HG02884 (cell line): ENCODE results near the gene PRDM1.
A peak's percentile ranks its signal among the peaks of the same experiment; 100 is the strongest.

ENCODE experiments used
- ATAC-seq: cut with Tn5 transposase; IDR thresholded peaks from one replicate; pipeline ENCODE4 v1.9.1; 2021; ENCODE audit warnings: mild to moderate bottlenecking, moderate library complexity; ENCODE audit not compliant: unreplicated experiment

The PRDM1 gene

GRCh38 chr6:106069478-106069877 is 16.7 kb upstream of the PRDM1 start:
- ATAC-seq = no peak

- no peak for ATAC-seq
These were observed 15.5 kb upstream of the PRDM1 start for GRCh38 chr6:106070636-106071035.

GRCh38 chr6:106072501-106073090 is 13.5 kb upstream of the PRDM1 start:
- ATAC-seq = no peak

GRCh38 chr6:106074146-106074545 is 12.0 kb upstream of the PRDM1 start:
- no peak for ATAC-seq

GRCh38 chr6:106076139-106076538 is 10.0 kb upstream of the PRDM1 start:
- no peak for ATAC-seq

GRCh38 chr6:106077170-106077569 is 9.0 kb upstream of the PRDM1 start:
- no peak for ATAC-seq

- no peak for ATAC-seq
These were observed 8.3 kb upstream of the PRDM1 start for GRCh38 chr6:106077881-106078280.

GRCh38 chr6:106079961-106080762 is 6.0 kb upstream of the PRDM1 start:
- no peak for ATAC-seq

- no peak for ATAC-seq
These were observed 5.4 kb upstream of the PRDM1 start for GRCh38 chr6:106080763-106081095.

- no peak for ATAC-seq
These were observed 4.4 kb upstream of the PRDM1 start for GRCh38 chr6:106081715-106082114.

- ATAC-seq = no peak
These were observed 3.3 kb upstream of the PRDM1 start for GRCh38 chr6:106082735-106083398.

- ATAC-seq = no peak
These were observed 2.5 kb upstream of the PRDM1 start for GRCh38 chr6:106083618-106084017.

GRCh38 chr6:106084106-106084988 is 1.8 kb upstream of the PRDM1 start:
- peak; percentile 77 for ATAC-seq

GRCh38 chr6:106084989-106085691 is 996 bp upstream of the PRDM1 start:
- ATAC-seq = no peak

GRCh38 chr6:106085692-106085983 is 498 bp upstream of the PRDM1 start:
- ATAC-seq = no peak

- ATAC-seq = no peak
These were observed 659 bp downstream of the PRDM1 start for GRCh38 chr6:106086814-106087175.

GRCh38 chr6:106087548-106088325 is 1.6 kb downstream of the PRDM1 start:
- no peak for ATAC-seq

GRCh38 chr6:106090001-106090400 is 3.9 kb downstream of the PRDM1 start:
- ATAC-seq = no peak

- no peak for ATAC-seq
These were observed 6.1 kb downstream of the PRDM1 start for GRCh38 chr6:106092279-106092678.
